ENCODE data around the gene CD8A. TPM values are rescaled to one million over a fixed set of nuclear protein-coding genes. Genes with fewer than 3 reads are reported as not detected.

The CD8A gene
- not detected in 2 replicates for total RNA-seq (ENCODE audit: low replicate concordance)

GRCh38 chr2:86790676-86791572 lies at the start of gene CD8A:
Gene CD8A (minus strand): TSS chr2:86790913. CDS start chr2:86790825, 88 bp downstream.

Other genes with a start within 250 kb of the CD8A start
- 83.5 and 126 TPM in 2 replicates for gene CHMP3, start 227.5 kb downstream of the CD8A start, total RNA-seq (ENCODE audit: low replicate concordance)
- 8.4 and 11.0 TPM in 2 replicates for gene RNF103, start 167.0 kb downstream of the CD8A start, total RNA-seq (ENCODE audit: low replicate concordance)
- gene RMND5A, start 70.6 kb downstream of the CD8A start, total RNA-seq (ENCODE audit: low replicate concordance) = 14.7 and 17.4 TPM in 2 replicates
- not detected in 2 replicates for gene CD8B, start 71.0 kb upstream of the CD8A start, total RNA-seq (ENCODE audit: low replicate concordance)
- 0.15 and 0.47 TPM in 2 replicates for gene RGPD1, start 151.2 kb upstream of the CD8A start, total RNA-seq (ENCODE audit: low replicate concordance)
- 0.38 TPM in 1 of 2 replicates, not detected in the other for gene PLGLB1, start 230.9 kb upstream of the CD8A start, total RNA-seq (ENCODE audit: low replicate concordance)

Data from smooth muscle cell of the coronary artery (primary cell).